Sigmoid colon (tissue), 4 donors: ENCODE results near the gene BOLA1.

Source experiments
- CTCF ChIP-seq, 4 experiments: fragments of 450-650 bp in 3 of 4; fragments of 200-600 bp in 1 of 4; IDR thresholded peaks; one replicate each; pipeline ENCODE4 v1.5.1; 2016 to 2019; ENCODE audit warnings: antibody characterized with exemption in 4 of 4, mild to moderate bottlenecking in 3 of 4, moderate library complexity in 2 of 4
- EP300 ChIP-seq, 4 donors: sonication (generic); formaldehyde crosslinking; IDR thresholded peaks; one replicate each; pipeline ENCODE4 v1.6.1; 2017; ENCODE audit warnings: antibody characterized with exemption in 4 of 4
- POLR2A ChIP-seq, 2 donors: fragments of 450-650 bp; IDR thresholded peaks; one replicate each; pipeline ENCODE4 v1.6.1; 2016; ENCODE audit warnings: antibody characterized with exemption in 2 of 2, mild to moderate bottlenecking in 2 of 2, moderate library complexity in 2 of 2
- POLR2AphosphoS5 ChIP-seq, 4 donors: sonication (generic); formaldehyde crosslinking; IDR thresholded peaks; one replicate each; pipeline ENCODE4 v1.6.1; 2017; ENCODE audit warnings: antibody characterized with exemption in 4 of 4

GRCh38 chr1:149927056-149927562, 27.7 kb downstream of the BOLA1 start:
- TF ChIP-seq CTCF (IDR thresholded peaks at IDR 0.05) (no peak), POLR2AphosphoS5 (IDR thresholded peaks at IDR 0.05) (no peak), POLR2A (IDR thresholded peaks at IDR 0.05) (no peak), EP300 (IDR thresholded peaks at IDR 0.05) (no peak)
